SIG-M5 (cell line): Measurements from ENCODE around the gene BTBD17.

ENCODE experiments used
- DNase-seq: peaks from one replicate; lab custom pipeline; 2025; lab: John Stamatoyannopoulos, UW

Gene BTBD17

GRCh38 chr17:74387365-74388218 is 25.9 kb upstream of the BTBD17 start:
- DNase-seq, result no peak

- DNase-seq, result no peak
Measured at GRCh38 chr17:74386386-74386785, 24.7 kb upstream of the BTBD17 start.

- no peak for DNase-seq
Measured at GRCh38 chr17:74385201-74385600, 23.5 kb upstream of the BTBD17 start.

GRCh38 chr17:74383141-74383540 is 21.5 kb upstream of the BTBD17 start:
- no peak for DNase-seq

- no peak for DNase-seq
Measured at GRCh38 chr17:74380959-74381808, 19.5 kb upstream of the BTBD17 start.

- no peak for DNase-seq
Measured at GRCh38 chr17:74380086-74380958, 18.7 kb upstream of the BTBD17 start.

GRCh38 chr17:74379495-74380085 is 17.9 kb upstream of the BTBD17 start:
- DNase-seq, result no peak

GRCh38 chr17:74374858-74375257 is 13.2 kb upstream of the BTBD17 start:
- DNase-seq, result no peak

GRCh38 chr17:74373838-74374606 is 12.4 kb upstream of the BTBD17 start:
- no peak for DNase-seq

- no peak for DNase-seq
Measured at GRCh38 chr17:74372426-74372825, 10.8 kb upstream of the BTBD17 start.

GRCh38 chr17:74371653-74372147 is 10.0 kb upstream of the BTBD17 start:
- DNase-seq, result no peak

- no peak for DNase-seq
Measured at GRCh38 chr17:74369665-74370490, 8.2 kb upstream of the BTBD17 start.

GRCh38 chr17:74369221-74369620 is 7.6 kb upstream of the BTBD17 start:
- no peak for DNase-seq

- DNase-seq, result no peak
Measured at GRCh38 chr17:74368341-74369081, 6.8 kb upstream of the BTBD17 start.

- no peak for DNase-seq
Measured at GRCh38 chr17:74367206-74367605, 5.5 kb upstream of the BTBD17 start, which contains the start of gene GPR142. GPR142 (plus strand) TSS chr17:74367506; CDS start chr17:74369541, 2,035 bp downstream.

GRCh38 chr17:74362810-74363498 is 1.3 kb upstream of the BTBD17 start:
- no peak for DNase-seq

- no peak for DNase-seq
Measured at GRCh38 chr17:74362069-74362405, 369 bp upstream of the BTBD17 start.

- DNase-seq, result no peak
Measured at GRCh38 chr17:74360899-74361229, 804 bp downstream of the BTBD17 start.

GRCh38 chr17:74359916-74360315 is 1.8 kb downstream of the BTBD17 start:
- DNase-seq, result no peak
